HG02852 (cell line): ENCODE data around the gene PHACTR1.

ENCODE experiments used
- ATAC-seq: cut with Tn5 transposase; IDR thresholded peaks from one replicate; pipeline ENCODE4 v1.9.1; 2021; ENCODE audit warnings: mild to moderate bottlenecking, moderate library complexity; ENCODE audit not compliant: unreplicated experiment

The PHACTR1 gene

DNA sequence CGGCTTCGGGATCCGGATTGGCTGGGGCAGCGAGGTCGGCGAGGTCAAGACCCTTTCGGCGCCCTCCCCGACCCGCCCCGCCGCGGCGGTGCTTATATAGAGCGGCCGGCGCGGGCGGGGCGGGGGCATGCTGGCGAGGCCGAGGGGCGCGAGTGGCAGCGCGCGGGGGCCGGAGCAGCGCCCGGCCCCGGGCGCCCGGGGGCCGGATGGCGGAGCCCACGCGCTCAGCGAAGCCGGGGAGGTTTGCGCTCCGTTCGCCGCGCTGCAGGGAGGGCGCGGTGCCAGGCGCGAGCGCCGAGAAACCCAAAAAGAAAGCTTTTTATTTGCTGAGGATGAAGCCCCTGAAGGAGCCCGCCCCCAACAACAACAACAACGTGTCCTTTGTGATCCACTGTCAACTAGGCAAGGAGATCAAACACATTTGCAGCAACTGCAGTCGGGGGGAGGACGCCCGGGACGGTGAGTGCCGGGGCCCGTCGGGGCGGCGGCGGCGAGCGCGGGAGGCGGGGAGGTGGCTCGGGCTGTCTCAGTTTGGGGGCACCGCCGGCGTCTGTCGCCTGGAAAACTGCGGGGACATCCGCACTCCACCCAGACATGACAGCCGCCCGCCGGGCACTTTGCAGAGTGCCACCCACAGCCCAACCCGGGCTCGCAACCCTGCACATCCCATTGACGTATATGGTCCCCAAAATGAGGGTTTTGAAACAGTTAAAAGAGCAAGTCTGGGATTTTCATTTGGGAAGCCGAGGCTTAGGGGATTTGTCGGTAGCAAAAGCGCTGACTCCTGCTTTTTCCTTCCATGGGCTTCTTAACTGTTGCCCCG, 297.3 kb downstream of the PHACTR1 start:
- no peak for ATAC-seq

DNA sequence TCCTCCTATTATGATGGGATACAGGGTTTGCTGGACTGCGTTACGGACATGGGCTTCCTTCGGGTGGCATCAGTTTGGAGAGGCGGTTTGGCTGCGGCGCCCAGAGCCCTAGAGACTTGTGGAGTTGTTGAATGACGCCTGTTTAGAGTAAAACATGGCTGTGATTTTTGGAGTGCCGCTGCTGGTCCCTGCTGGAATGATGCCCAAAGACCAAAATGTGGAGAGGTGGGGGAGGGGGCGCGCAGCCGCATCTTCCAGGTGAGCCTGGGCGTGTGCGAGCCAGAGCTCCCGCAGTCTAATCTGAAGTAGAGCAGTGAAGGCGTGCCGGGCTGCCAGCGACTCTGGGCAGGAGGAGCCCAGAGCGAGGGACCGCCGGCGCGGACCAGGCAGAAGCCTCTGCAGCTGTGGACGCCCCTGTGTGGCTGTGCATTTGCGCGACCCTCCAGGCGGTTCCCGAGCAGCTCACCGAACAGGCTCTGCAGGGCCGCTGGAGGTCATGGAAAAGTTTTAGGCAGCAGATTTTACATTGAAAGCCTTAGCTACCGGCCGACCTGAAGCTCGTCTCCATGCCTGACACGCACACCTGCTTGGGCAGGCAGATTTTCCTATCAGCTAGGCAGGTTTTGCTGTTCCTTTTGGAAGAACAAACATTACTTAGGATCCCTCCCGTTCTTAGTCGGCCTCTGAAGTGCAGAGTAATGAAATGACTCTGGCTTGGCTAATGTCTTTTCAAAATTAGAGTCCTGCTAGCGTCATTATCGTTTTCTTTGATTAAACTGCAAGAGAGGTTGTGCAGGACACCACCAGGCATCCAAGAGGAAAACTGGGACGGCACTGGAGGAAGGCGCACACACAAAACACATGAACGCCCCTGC, 298.2 kb downstream of the PHACTR1 start:
- no peak for ATAC-seq

DNA sequence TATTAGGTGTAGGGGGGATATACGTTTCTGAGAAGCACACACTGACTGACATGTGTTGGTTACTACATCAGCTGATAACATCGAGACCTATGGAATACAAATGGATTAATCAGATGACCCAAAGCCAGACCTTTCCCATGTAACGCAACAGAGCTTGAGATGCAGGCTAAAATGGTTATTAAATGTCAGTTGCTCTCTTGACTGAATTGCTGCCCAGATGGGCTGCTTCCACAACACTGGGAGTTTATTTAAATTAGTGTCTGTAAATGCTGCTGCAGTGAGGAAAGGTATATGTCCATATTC, 298.8 kb downstream of the PHACTR1 start:
- no peak for ATAC-seq

DNA sequence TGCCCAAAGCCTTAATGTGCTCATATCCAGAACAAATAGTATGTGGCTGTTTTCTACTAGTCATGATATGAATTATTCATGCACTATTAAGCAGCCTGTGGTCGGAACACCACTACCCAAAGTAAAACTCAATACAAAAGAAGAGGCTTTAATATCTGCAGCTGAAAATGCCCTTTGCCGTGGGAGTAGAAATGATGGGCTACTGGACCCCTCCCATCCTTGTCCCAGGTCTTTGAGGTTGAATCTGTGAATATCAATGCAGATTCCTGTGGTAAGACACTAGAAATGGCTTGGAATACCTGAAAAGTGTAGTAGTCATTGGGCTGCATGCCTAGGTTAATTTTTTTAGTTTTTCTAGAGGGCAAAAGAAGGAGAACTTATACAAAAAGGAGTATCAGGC, 308.0 kb downstream of the PHACTR1 start:
- ATAC-seq: no peak

DNA sequence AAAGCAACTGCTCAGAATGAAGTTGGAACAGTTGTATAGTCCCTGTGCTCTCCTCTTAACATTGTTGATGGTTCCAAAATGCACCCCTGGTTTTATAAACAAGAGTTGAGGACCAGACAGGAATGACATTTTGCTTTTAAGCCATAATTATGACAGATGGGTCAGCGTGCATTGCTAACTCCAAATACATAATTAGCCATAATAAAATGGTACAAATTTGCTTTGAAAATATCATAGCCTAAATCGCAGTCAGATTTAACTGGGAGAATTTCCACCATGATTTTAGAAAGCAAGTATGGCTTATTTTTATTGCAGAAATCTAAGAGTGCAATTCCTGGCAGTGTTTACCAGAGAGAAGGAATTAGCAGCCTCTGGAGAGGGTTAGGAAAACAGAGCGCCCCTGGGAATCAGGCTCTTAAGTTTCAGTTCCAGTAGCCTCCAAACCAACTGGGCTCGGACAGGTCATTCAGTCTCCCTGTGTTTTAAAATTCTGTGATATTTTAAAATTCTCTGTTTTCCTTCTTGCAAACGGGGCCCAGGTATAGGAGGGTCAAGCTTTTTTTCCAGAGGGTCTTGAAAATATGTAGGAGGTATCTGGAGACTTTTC, 309.4 kb downstream of the PHACTR1 start:
- no peak for ATAC-seq

DNA sequence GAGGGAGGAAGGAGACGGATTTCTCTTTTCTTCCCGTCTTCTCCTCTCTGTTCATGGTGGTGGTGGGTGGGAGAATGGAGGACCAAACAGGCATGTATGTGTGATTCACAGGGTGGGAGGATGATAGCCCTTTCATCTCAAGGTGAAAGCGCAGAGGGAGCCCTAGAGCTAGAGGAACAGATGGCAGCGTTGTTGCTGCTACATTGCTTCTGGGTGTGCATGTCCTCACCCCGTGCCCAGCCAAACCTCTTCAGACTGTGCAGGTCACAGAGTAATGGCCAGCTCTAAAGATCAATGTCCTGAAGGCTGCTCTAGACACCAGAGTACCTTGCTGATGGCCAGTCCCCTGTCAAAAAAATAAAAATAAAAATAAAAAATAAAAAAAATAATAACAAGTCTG, 310.0 kb downstream of the PHACTR1 start:
- ATAC-seq: no peak

DNA sequence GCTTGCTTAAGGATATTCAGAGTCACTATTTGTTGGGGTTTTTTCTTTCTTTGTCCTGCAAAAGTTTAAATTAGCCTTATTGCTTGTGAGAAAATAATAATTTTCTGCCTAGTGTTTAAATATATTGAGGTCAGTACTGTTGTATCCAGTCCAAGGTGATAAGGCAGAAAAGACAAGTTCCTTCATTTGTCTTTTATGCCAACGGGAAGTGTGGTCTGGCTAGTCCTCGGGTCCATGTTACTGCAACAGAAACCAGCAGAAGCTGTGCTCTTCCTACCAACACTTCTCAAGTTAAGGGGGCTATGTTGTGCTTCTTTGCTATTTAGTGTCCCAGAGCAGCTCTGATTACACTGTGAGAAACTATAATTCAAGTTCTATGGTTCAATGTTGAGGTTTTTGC, 310.6 kb downstream of the PHACTR1 start:
- ATAC-seq: no peak

DNA sequence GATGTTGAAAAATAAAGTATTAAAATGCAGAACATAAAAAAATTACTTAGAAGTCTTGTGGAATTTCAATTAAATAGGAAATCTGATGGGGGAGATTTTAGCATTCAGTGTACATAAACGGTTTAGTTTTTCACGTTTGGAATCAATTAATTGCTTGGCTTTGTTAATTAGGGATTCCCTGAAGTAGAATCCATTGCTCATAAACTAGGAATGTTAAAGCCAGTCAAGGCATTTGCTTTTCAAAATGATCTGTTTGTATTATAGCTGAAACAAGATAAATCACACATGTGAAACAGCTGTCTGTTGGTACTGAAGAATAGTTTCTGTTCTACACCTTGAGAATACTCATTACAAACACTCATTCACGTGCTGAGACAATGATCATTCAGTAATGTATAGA, 313.8 kb downstream of the PHACTR1 start:
- no peak for ATAC-seq

DNA sequence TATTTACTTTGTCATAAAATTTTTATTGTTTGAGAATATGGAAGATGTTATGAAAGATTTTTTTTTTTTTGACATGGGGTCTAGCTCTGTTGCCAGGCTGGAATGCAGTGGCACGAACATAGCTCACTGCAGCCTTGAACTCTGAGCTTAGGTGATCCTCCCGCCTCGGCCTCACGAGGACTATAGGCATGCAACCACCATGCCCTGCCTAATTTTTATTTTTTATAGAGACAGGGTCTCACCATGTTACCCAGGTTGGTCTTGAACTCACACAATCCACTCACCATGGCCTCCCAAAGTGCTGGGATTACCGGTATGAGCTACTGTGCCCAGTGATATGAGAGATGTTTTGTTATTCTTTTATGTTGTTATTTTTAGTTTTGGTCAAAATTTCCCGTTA, 316.0 kb downstream of the PHACTR1 start:
- ATAC-seq: no peak

DNA sequence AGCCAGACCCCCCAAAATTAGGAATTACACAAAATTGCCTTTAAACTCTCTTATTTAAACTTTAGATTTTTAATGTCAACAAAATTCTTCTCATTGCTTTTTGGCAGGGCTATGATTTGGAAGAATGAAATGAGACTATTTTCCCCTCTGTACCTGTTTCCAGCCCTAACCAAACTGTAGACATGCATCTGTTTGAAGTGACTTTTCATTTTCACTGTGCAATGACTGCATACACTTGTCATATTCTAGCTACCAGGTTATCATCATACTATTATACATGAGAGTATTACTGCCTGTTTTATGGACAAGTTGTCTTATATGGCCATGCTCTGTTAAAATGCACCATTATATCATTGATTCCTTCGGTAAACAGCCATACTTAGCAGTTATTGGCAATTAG, 316.6 kb downstream of the PHACTR1 start:
- ATAC-seq: no peak

DNA sequence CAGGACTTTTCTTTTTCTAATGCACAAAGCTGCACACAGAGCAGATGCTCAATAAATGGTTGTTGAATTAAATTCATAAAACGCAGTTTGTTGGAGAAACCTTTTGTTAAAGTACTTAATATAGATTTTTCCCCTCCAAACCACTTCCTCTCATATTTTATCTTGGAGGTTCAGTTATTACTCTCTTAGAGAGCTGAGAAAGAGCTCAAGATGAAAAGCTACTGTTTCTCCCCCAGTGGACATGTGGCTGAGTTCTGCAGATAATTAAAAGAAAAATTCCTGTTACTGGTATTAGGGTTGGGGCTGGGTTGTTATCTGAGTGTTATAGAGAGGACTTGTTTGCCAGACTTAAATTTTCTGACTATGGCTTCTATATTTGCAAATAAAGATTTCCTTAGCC, 317.7 kb downstream of the PHACTR1 start:
- no peak for ATAC-seq

DNA sequence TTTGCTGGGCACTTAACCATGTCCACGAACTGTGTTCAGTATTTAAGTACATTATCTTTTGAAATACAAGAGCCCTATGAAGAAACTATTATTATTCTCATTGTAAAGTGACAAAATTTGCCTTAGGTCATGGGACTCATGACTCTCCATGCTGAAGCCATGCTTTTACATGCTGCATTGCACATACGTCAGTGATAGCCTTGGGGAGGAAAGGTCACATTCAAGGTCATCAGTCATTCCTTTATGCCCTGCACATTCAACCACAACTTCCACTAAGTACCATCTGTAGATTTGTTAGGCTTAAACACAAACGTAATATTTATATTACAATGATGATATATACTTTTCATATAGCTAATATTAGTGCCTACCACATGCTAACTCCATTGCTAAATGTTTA, 319.0 kb downstream of the PHACTR1 start:
- no peak for ATAC-seq

DNA sequence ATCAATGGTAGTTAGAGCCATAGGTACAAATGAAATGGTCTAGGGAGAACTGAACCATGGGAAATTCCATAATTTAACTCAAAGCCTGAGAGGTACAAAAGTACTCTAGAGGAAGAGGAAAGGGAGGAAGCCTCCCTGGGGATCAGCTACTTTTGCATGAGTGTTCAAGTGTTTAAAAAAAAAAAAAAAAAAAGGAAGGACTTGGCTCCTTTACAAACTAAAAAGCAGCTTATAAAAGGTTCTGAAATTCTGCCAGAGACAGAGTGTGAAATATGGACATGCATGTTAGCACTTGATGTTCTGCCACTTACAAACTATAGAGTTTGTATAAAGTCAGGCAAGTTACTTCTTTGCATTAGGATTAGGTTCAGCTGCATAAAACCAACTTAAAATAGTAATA, 321.7 kb downstream of the PHACTR1 start:
- no peak for ATAC-seq

DNA sequence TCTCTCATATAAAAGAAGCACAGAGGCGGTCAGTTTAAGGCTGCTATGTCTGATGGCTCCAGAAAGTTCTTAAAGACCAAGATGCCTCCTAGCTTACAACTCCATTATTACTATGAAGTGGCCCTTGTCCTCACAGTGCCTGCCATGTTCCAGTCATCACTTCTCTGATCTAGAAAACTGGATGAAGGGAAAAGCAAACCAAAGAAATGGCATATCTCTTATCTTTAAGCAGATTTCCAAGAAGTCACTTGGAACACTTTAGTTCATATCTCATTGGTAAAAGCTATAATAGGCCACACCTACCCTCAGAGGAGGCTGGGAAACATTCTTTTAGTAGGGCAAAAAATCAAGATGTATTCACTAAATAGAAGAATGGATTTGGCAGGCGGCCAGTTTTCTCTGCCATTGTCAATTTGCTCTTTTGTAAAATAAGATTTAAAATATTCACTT, 322.2 kb downstream of the PHACTR1 start:
- ATAC-seq: no peak

DNA sequence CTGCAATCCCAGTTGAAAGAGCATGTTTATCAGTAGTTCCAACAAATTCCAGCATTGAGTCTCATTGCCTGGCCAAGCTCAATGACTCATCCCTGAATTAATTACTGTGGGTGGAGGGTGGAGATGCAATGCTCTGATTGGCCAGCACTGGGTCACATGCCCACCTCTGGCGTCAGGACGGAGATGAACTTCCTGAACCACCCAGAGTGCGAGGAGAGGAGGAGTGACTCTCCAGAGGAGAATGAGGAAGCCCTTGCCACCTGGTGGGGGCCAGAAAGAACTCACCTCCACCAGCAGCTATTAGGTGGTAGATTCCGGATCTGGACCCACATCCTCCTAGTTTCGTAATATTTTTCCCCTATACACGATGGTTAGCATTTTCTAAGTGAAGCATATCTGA, 327.8 kb downstream of the PHACTR1 start:
- ATAC-seq: no peak

DNA sequence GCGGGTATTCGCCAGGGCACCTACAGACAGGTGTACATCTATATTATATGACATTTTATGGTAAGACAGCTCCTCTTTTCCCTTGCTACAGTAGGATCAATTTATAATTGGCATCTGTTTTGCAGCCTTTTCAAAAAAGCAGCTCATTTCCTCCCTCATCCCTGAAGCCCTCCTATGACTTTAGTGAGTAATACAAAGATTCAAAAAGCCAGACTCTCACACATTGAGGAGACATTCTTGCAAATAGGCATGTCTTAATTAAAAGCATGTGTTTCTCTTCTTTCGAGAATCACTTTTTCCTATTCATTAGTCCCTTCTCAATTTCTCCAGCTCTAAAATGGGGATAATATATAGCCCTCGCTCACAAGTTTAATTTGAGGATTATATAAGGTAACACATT, 328.3 kb downstream of the PHACTR1 start:
- ATAC-seq: no peak

DNA sequence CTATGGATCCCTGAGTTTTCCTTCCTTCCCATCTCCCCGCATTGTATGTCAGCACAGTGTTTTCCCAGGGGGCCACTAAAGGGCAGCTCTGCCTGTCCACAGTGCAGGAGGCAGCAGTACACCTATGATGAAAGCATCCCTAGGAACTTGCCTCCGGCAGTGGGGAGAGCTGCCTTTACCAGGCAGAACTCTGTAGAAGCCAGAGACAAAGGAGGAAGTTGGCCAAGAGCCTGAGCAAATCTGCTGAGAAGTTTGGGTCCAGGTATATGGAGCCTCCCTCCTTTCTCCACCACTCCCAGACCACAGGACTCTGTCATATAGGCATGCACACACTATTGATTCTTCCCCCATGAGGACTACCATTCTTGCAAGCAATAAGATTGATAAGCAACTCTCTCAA, 329.1 kb downstream of the PHACTR1 start:
- ATAC-seq: no peak

DNA sequence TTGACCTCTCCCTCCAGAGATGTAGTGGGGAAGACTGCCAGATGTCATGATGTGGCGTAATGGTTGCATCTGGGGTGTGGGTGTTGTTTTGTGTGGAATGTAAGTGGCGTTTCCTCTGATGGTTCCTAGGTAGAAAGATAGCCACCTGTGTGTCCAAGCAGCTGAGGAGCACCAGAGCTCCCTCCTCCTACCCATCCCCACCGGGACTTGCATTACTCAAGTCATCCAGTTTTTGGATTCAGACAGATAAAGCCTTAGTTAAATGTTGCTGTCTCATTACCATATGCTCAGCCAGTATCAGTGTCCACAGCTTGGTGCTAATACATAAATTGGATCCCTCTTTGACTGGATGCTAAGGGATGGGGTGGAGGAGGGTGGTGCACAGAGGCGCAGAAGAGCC, 329.5 kb downstream of the PHACTR1 start:
- ATAC-seq: no peak

DNA sequence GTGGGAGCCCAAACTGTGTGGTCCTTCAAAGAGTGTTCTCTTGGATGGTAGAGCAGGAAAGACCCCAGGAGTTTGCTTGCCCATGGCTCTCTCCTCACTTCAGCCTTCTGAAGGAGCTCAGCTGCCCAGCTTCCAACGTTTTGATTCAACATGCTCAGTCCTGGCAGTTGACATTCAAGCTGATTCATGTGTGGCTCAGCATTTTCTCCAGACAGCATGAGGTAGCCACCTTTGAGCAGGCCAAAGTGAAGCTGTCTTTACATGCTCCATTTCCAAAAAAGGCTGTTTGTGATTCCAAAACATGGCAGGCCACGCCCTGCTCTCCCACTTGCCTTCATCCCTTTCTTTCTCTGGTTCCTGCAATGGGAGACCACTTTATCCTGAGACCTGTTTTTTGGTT, 331.5 kb downstream of the PHACTR1 start:
- no peak for ATAC-seq

DNA sequence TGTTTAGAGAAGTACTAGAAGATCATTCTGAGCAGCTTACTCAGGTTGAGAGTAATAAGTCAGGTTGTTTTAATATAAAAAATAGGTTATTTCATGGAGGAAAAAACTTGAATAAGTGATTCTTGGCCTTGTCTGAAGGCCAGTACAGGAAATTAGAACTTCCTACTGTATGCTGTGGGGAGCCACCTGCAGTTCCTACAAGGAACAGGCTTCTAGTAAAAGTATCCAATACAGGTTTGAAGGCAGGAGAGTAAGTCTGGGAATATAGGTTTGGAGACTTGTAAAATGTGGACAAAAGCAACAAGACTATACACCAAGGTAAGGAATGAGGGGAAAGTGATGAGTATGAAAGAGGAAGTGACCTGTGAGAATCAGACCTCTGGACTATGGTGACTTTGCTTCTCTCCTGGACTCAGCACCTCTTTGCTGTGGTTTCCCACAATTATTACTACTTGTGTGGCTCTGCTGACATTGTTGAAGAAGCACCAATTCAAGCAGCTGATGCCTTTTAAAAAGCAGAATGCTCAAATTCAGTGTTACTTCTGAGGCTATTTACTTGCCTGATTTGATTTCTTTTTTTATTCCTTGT, 333.2 kb downstream of the PHACTR1 start:
- no peak for ATAC-seq

DNA sequence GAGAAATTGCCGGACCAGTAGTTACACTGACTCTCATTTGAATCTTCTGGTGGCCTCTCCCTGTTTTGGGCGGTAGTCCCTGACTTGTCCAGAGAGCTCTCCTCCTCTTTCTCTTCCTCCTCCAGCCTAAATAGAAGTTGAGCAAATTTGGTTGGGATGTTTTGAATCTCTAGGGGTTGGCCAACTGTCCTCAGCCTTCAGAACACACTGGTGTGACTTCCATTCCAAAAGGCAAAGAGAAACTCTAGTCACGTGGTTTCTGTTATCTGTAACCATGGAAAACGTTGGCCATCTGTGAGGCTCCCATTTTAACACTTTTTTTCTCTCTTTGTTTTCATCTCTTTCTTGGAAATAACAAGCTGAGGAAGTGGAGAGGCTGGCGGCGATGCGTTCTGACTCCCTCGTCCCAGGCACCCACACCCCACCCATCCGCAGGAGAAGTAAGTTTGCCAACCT, 336.5 kb downstream of the PHACTR1 start:
- no peak for ATAC-seq
